K562 (cell line): ENCODE results near the gene RXFP3. TPM values are rescaled to one million over a fixed set of nuclear protein-coding genes. Genes with fewer than 3 reads are reported as not detected.

Experiments used
- ARID1B ChIP-seq: fragments of 450-650 bp; IDR thresholded peaks from 2 replicates; pipeline ENCODE4 v1.6.1; 2016; ENCODE audit warnings: antibody characterized with exemption, mild to moderate bottlenecking, inconsistent platforms
- ATF1 ChIP-seq, 2 experiments: fragments of 450-650 bp in 1 of 2; IDR thresholded peaks; 2 replicates each; pipeline ENCODE4 v1.6.1; 2016; ENCODE audit warnings: missing compliant biosample characterization in 1 of 2, missing genetic modification characterization in 1 of 2
- FUS ChIP-seq: fragments of 200-400 bp; formaldehyde crosslinking; optimal IDR thresholded peaks from 2 replicates; pipeline ENCODE3; 2017; ENCODE audit warnings: low read depth, low read length
- SP1 ChIP-seq: sonication (generic); formaldehyde crosslinking; IDR thresholded peaks from 2 replicates; pipeline ENCODE4 v1.8.1; 2022; ENCODE audit warnings: mild to moderate bottlenecking, missing genetic modification reagents
- TEAD2 ChIP-seq: fragments of 450-650 bp; IDR thresholded peaks from 2 replicates; pipeline ENCODE4 v1.6.1; 2016; ENCODE audit warnings: missing genetic modification characterization, control low read depth, missing compliant biosample characterization
- ZBTB17 ChIP-seq: fragments of 450-650 bp; formaldehyde crosslinking; IDR thresholded peaks from 2 replicates; pipeline ENCODE4 v1.4.0; 2020; ENCODE audit warnings: mild to moderate bottlenecking
- ZNF384 ChIP-seq: IDR thresholded peaks from 2 replicates; pipeline ENCODE4 v1.6.1; 2012; ENCODE audit warnings: low read depth, low read length, improper control_type of control experiment
- ZNF780A ChIP-seq: fragments of 250-450 bp; sonication (Bioruptor Pico); IDR thresholded peaks from 2 replicates; pipeline ENCODE4 v1.5.0; 2021; ENCODE audit warnings: mild to moderate bottlenecking
- polyA plus RNA-seq, 8 experiments: library from polyadenylated mRNA; depleted of rRNA in 4 of 8; stranded (reverse) in 5 of 8; unstranded in 3 of 8; fragments of >200 nt; fragmentation: Nextera tagmentation in 2 of 8; fragmentation: Illumina TruSeq in 1 of 8; extraction: Ambion mirVana in 2 of 8; extraction: Trizol in 1 of 8; gene quantifications; 2 replicates each; pipeline versions ENCODE4 v1.2.1 to v1.2.3, GENCODE V29; 2011 to 2014; ENCODE audit warnings: inconsistent platforms in 1 of 8, missing spikeins in 1 of 8
- total RNA-seq, 7 experiments: library from RNA; depleted of rRNA in 6 of 7; stranded (reverse); fragments of >200 nt in 6 of 7; fragmentation: Illumina TruSeq in 2 of 7; extraction: Trizol in 2 of 7; gene quantifications; 2 replicates each; pipeline versions ENCODE4 v1.2.1 to v1.2.3, GENCODE V29; 2011 to 2021; ENCODE audit warnings: low replicate concordance in 1 of 7
- TF ChIP-seq, protein P1 (sequence below), 2 experiments: fragments of 450-650 bp; formaldehyde crosslinking in 1 of 2; IDR thresholded peaks; 2 replicates each; pipeline versions ENCODE4 v1.4.0 to v1.6.1; 2014 to 2020; ENCODE audit warnings: mild to moderate bottlenecking in 2 of 2, borderline replicate concordance in 1 of 2, low read depth in 1 of 2
- TF ChIP-seq, protein P2 (sequence below): fragments of 450-650 bp; IDR thresholded peaks from 2 replicates; pipeline ENCODE4 v1.6.1; 2016; ENCODE audit warnings: antibody characterized with exemption
- TF ChIP-seq, protein P3 (sequence below): sonication (generic); formaldehyde crosslinking; IDR thresholded peaks from 2 replicates; pipeline ENCODE4 v1.9.0; 2022; ENCODE audit warnings: mild to moderate bottlenecking, missing genetic modification reagents

RXFP3 gene
- total and polyA plus RNA-seq, 9 of the 15 experiments (the other 6 are each of a cell fraction or from before 2014, with no cell fraction given): not detected

DNA sequence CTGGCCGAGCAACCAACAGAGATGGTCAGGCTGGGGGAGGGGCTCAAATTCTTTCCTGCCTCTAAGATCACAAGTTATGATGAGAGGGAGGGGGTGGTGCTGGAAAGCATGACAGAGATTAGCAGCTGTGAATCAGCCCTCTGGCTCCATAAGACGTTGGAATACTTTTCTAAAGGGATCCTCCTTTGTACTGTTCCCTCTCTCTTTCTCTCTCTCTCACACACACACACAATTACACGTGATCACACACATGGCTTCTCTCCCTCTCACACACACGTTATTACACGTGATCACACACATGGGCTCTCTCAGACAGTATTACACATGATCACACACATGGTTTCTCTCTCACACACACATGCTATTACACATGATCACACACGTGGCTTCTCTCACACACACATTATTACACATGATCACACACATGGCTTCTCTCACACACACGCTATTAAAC lies 48.5 kb downstream of the RXFP3 start, which contains the start of gene SLC45A2 (continued):
- TF ChIP-seq, protein P1, sequence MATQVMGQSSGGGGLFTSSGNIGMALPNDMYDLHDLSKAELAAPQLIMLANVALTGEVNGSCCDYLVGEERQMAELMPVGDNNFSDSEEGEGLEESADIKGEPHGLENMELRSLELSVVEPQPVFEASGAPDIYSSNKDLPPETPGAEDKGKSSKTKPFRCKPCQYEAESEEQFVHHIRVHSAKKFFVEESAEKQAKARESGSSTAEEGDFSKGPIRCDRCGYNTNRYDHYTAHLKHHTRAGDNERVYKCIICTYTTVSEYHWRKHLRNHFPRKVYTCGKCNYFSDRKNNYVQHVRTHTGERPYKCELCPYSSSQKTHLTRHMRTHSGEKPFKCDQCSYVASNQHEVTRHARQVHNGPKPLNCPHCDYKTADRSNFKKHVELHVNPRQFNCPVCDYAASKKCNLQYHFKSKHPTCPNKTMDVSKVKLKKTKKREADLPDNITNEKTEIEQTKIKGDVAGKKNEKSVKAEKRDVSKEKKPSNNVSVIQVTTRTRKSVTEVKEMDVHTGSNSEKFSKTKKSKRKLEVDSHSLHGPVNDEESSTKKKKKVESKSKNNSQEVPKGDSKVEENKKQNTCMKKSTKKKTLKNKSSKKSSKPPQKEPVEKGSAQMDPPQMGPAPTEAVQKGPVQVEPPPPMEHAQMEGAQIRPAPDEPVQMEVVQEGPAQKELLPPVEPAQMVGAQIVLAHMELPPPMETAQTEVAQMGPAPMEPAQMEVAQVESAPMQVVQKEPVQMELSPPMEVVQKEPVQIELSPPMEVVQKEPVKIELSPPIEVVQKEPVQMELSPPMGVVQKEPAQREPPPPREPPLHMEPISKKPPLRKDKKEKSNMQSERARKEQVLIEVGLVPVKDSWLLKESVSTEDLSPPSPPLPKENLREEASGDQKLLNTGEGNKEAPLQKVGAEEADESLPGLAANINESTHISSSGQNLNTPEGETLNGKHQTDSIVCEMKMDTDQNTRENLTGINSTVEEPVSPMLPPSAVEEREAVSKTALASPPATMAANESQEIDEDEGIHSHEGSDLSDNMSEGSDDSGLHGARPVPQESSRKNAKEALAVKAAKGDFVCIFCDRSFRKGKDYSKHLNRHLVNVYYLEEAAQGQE (IDR thresholded peaks at IDR 0.05; ENCODE audit: borderline replicate concordance): no peak
- TF ChIP-seq, protein P1 (CRISPR knock-in tag; IDR thresholded peaks at IDR 0.05; ENCODE audit: low read depth): no peak
- TF ChIP-seq ZBTB17 (CRISPR knock-in tag) (no peak), ZNF780A (CRISPR knock-in tag) (no peak), FUS (no peak), ATF1 (CRISPR knock-in tag; IDR thresholded peaks at IDR 0.05) (no peak), ATF1 (tag; IDR thresholded peaks at IDR 0.05) (peak; percentile 30; the same call in 1 of the 2 replicates), TEAD2 (no peak), ZNF384 (no peak), ARID1B (peak; percentile 31; the same call in 1 of the 2 replicates), SP1 (no peak)
- TF ChIP-seq, protein P2, sequence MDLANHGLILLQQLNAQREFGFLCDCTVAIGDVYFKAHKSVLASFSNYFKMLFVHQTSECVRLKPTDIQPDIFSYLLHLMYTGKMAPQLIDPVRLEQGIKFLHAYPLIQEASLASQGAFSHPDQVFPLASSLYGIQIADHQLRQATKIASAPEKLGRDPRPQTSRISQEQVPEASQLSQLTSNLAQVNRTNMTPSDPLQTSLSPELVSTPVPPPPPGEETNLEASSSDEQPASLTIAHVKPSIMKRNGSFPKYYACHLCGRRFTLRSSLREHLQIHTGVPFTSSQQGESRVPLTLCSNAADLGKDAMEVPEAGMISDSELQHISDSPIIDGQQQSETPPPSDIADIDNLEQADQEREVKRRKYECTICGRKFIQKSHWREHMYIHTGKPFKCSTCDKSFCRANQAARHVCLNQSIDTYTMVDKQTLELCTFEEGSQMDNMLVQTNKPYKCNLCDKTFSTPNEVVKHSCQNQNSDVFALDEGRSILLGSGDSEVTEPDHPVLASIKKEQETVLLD: no peak
- TF ChIP-seq, protein P3, sequence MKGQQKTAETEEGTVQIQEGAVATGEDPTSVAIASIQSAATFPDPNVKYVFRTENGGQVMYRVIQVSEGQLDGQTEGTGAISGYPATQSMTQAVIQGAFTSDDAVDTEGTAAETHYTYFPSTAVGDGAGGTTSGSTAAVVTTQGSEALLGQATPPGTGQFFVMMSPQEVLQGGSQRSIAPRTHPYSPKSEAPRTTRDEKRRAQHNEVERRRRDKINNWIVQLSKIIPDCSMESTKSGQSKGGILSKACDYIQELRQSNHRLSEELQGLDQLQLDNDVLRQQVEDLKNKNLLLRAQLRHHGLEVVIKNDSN (CRISPR knock-in tag): 0 out of 2 replicates have a peak, but pooled peaks have one; percentile 14
- TF ChIP-seq, all 486 proteins: peak for 28
